GM19397 (cell line): ENCODE measurements around the gene BOD1L1.

Experiments
- ATAC-seq: cut with Tn5 transposase; IDR thresholded peaks from one replicate; pipeline ENCODE4 v1.9.1; 2021; ENCODE audit warnings: mild to moderate bottlenecking, moderate library complexity; ENCODE audit not compliant: unreplicated experiment

Gene BOD1L1

GRCh38 chr4:13627606-13628311 is at the start of gene BOD1L1:
TSS of gene BOD1L1 (minus strand) at chr4:13627725. CDS start at chr4:13627587, 138 bp downstream.
- peak; percentile 89 for ATAC-seq

GRCh38 chr4:13674971-13675370 is 47.4 kb upstream of the BOD1L1 start:
- ATAC-seq = no peak

GRCh38 chr4:13673167-13673566 is 45.6 kb upstream of the BOD1L1 start:
- ATAC-seq = no peak

- no peak for ATAC-seq
Observed at GRCh38 chr4:13670456-13671160, 43.1 kb upstream of the BOD1L1 start.

GRCh38 chr4:13665701-13666660 is 38.5 kb upstream of the BOD1L1 start:
- ATAC-seq = no peak

GRCh38 chr4:13659341-13660070 is 32.0 kb upstream of the BOD1L1 start:
- ATAC-seq = no peak

- no peak for ATAC-seq
Observed at GRCh38 chr4:13656569-13657405, 29.3 kb upstream of the BOD1L1 start.

GRCh38 chr4:13654162-13654797 is 26.8 kb upstream of the BOD1L1 start:
- ATAC-seq = peak; percentile 97

GRCh38 chr4:13653766-13654161 is 26.2 kb upstream of the BOD1L1 start:
- ATAC-seq = no peak

- ATAC-seq = no peak
Observed at GRCh38 chr4:13647031-13647430, 19.5 kb upstream of the BOD1L1 start.

- ATAC-seq = no peak
Observed at GRCh38 chr4:13645075-13645474, 17.6 kb upstream of the BOD1L1 start.

- ATAC-seq = no peak
Observed at GRCh38 chr4:13642170-13642950, 14.8 kb upstream of the BOD1L1 start.

GRCh38 chr4:13641084-13641483 is 13.6 kb upstream of the BOD1L1 start:
- ATAC-seq = no peak

GRCh38 chr4:13640149-13640940 is 12.8 kb upstream of the BOD1L1 start:
- ATAC-seq = no peak

- no peak for ATAC-seq
Observed at GRCh38 chr4:13635286-13635799, 7.8 kb upstream of the BOD1L1 start.

- no peak for ATAC-seq
Observed at GRCh38 chr4:13633671-13634070, 6.1 kb upstream of the BOD1L1 start.

- no peak for ATAC-seq
Observed at GRCh38 chr4:13627178-13627605, 333 bp downstream of the BOD1L1 start.
